Activated gamma-delta T cell treated with Interleukin-2 at 50 U/mL for 16 hours (primary cell): Measurements from ENCODE around the gene IQSEC1.

Experiments
- DNase-seq: peaks from one replicate; pipeline ENCODE4 v3.0.0-alpha.2; 2020

IQSEC1 gene

DNA sequence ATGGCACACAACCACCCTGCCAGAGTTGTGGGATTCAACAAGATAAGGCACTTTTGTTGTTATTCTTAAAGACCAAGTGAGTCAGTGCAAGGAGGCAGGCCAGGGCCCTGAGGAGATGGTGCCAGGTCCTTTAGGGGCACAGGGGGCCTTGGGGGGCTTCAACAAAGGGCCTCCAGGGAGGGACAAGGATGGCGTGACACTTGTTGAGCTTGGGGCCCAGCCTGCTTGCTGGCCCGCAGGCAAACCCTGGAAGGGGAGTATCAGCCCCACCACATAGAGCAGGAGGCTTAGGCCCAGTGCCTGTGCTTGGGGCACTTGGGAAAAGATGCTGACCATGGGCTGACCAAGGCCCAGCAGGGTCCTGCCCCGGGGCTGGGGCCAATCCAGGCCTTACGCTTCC, 5.5 kb downstream of the IQSEC1 start:
- no peak for DNase-seq

DNA sequence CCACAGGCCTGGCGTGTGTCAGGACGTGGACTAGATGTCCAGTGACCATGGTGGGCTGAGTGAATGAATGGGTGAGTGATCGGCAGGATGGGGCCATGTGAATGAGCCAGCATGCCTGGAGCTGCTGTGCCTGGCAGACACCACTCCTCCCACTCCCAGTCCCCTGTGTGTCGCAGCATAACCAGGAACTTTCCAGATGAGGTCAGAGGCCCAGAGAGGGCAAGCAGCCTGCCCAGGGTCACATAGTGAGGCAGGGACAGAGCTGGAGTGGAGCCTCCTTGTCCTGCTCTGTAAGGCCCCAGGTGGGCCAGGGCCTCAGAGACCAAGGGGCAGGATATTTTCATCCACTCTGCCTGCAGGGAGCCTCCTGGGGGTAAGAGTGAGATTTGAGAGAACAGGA, 6.4 kb downstream of the IQSEC1 start:
- no peak for DNase-seq

DNA sequence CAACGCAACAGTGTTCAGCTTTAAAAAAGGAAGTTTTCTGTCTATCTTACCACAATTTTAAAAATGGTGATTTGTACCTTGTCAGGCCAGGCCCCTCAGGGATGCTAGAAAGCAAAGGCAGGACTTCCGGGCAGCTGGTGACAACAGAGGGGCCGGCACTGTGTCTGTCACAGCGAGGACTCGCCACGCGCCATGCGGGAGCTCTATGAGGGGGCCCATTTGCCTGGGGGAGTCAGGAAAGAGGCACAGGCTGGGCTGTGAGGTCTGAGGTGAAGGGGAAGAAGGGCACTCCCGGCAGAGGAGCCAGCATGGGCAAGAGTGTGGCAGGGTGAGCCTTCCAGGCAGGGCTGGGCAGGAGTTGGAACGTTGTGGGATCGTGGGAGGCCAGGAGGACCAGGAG, 7.0 kb downstream of the IQSEC1 start:
- DNase-seq = no peak

DNA sequence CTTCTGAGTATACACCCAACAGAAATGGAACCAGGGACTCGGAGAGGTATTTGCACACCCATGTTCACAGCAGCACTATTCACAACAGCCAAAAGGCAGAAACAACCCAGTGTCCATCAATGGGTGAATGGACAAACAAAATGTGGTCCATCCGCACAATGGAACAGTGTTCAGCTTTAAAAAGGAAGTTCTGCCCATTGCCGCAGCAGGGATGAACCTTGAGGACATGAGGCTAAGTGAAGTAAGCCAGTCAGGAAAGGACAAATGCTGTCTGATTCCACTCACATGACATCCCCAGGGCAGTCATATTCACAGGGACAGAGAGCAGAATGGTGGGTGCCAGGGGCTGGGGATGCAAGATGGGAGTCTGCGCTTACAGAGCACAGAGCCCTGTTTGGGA, 7.5 kb downstream of the IQSEC1 start:
- no peak for DNase-seq

DNA sequence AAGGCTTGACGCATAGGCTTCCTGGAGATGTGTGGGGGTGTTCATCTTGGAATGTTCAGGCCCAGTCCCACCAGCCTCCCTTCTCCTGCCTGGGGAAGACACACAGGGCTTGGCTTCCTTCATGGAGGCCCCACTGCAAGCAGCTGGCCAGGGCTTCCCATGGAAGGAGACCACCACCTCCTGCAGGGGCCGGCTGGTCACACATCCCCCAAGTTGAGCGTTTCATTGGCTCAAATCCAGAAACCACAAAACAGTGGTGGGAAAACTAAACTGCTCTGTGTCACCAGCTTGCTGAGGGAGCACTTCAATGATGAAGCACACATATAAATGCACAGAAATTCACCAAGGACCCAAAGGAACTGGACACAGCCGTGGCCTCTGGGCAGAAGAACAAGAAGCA, 8.3 kb downstream of the IQSEC1 start:
- no peak for DNase-seq

DNA sequence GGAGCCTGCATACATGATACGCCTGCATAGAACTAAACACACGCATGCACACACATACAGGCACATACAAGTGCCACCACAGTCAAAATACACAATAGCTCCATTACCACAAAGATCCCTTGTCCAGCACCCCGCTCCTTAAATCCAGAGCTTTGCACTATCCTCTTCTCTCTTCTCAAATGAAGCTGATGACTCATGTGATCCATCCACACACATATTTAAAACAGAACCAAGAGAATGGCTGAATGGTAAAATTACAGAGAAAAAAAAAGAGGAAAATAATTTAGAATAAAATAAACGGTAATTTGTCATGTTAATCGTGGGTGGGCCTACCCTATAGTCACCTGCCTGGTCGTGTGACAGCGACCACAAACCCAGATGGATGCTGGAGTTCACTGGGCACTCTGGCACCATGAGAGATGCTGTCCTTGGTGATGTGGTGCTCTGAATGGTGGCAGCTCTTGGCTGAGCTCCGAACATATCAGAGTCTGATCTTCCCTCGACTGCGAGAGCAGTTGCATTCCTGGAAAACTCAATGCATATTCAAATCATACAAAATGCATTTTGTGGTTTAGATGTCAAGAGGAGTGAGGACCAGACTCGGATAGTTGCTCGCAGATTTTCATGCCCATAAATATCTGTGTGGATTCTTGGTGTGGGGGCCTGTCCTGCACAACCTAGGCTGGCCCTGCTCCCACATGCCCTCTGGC, 8.9 kb downstream of the IQSEC1 start:
- DNase-seq = no peak

DNA sequence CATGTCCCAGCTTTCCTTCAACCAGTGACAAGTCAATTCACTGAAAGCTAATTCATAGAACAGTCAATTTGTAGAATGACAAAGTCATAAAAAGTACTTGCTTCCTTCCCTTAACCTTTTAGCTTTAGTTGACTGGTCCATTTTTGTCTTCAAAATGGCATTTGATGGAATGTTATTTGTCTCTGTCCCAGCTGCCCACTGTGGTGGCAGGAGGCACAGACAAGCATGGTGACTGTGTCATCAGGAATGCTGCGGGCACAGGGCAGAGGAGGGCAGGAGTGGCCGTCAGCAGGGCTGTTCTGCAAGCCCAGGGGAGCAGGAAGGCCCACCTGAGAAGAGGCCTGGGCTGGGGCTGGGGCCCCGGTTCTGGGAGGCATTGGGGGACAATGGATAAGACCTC, 10.0 kb downstream of the IQSEC1 start:
- no peak for DNase-seq

DNA sequence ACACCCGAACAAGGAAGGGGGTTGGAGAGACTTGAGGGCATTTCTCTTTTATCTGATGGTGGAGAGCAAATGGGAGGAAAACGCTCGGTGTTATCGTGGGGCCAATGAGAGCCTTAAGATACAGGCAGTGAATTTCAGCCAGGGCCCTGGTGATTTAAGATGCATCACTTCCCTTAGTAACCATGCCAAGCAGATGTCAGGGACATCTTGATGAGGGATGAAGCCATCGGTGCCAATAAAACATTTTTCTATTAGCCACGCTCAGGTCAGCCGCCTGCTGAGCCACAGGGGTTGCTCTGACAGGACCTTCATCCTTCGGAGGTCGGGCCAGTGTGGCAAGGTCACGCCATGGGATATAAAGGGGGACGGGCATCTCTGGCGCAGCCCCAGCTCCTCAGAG, 10.6 kb downstream of the IQSEC1 start:
- no peak for DNase-seq

DNA sequence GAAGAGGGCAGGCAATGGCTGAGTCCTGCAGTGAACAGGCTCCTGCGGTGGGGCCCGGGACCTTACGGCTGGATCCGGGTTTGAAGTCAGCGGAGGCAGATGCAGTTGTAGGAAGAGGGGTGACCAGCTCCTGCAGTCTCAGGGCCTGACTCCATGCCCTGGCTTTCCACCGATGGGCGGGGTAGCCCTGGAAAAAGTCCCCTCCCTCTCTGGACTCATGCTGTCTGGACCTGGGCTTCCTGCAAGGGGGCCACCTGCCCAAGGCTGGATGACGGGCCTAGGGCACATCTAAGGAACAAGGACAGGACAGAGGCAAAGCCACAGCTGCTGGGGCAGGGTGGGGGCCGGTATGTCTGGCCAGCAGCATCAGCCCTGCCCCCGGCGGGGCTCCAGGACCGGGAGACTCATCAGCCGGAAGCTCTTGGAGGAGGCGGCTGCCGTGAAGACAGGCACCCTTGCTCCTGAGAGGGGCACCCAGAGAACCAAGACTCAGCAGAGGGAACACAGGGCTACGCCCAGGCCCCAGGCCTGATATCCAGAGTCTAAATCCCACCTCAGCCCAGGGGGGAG, 12.8 kb downstream of the IQSEC1 start:
- no peak for DNase-seq

DNA sequence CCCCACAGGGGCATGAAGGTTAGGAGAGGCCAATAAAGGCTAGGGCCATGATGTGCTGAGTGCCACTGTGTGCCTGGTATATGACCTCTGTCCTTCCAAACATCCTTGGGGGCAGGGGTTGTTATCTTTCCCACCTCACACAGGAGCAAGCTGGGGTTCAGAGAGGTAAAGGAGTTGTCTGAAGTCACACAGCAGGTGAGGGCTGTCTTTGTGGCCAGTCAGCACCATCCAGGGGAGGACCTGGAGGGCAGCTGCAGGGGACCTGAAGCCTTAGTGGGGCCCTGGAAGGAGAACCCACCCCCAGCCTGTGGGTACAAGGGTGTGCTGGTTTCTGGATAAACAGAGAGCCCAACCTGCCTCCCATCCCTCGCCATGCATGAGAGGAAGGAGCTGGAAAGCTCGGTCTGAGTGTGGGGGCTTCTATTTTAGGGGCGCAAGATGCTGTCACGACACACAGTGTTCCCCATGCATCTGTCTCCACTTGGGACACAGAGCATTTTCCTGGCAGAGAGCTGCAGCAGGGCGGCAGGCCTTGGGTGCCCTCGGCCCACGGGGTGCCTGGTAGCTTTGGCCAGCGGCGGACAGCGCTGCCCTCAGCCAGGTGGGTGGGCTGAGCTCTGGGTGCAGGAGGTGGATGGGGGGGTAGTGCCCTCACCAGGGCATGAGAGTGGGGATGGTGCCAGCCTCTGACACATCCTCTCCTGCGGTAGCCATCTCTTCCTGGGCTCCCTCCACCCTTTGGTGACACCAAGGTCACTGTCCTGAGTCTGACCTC, 14.7 kb downstream of the IQSEC1 start:
- DNase-seq = no peak

DNA sequence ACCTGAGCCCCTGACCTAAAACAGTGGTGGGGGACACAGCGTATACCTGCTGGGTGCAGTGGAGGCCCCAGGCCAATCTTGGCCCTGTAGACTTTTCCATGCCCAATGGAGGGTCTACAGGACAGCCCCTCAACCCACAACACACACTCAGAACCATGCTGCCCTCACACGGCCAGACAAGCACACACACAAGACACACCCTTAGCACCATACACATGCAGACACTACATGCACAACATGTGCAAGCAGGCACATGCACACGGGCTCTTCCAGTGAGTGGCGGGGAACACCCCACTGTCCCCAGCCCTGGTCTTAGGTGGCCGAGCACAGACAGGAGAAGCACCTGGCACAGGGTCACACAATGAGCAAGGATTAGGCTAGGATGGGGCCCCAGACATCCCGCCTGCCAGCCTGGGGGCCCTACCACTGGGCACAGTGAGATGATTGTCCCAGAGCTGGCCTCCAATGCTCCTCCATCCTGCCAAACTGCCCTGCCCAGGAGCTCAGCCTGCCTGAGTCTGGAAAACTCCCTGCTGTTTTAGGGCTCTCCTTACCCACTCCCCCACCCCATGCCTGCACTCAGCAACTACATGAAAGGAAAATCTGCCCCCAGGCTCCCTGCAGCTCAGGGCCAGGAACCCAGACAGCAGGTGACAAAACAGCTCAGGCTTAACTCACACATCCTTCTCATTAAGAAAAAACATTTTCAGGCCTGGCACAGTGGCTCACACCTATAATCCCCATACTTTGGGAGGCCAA, 15.8 kb downstream of the IQSEC1 start:
- no peak for DNase-seq

DNA sequence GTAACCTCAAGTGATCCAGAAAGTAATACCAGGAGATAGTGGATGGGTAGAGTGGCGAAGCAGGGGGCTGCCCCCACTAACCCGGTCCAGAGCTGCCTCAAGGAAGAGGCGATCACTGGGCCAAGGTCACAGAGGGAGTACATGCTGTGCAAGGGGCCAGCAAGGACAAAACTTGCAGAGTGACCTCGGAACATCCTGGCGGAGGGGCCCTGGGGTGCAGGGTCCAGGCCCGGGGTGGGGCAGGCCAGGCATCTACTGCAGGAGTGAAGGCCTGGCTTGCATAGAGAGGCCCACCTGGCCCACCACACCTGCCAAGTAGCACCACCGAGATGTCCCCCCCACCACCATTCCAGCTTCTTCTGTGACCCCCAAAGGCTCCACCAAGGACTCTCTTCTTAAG, 17.6 kb downstream of the IQSEC1 start:
- no peak for DNase-seq

DNA sequence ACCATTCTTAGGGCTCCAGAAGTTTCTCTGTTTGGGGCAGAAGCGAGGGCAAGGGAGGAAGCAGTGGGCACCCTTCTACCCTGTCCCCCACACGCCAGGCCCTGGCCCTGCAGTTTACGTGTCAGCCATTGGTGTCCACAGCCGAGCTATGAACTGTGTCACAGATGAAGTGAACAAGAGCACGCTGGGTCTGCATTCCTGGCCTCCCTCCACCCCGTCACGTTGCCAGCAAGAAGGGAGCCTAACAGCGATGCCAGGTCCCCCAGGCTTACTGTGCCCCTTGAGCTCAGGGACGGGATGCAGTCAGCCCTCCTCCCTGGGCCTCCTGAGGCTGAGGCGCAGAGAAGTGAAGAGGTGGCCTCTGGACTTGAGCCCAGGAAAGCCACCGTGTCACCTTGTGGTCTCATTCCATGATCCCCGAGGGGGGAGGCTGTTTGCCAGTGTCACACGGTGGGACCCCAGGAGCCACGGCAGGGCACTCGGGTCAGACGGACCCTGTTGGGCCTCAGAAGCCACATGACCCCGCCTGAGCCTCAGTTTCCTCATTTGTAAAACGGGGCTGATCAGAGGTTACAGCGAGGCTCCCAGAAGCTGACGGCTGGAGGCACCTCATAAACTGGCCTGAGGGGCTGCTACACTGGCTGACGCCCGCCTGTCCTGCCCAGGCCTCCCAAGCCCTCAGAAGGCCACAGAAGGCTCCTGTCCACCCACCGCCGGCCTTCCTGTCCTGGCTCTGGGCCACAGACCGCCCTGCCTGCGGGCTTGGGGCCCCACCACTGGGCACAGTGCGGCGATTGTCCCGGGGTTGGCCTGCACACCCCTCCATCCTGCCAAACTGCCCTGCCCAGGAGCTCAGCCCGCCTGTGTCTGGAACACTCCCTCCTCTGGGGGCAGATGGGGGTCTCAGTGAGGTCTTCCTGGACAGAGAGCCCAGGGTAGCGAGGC, 18.6 kb downstream of the IQSEC1 start:
- no peak for DNase-seq

DNA sequence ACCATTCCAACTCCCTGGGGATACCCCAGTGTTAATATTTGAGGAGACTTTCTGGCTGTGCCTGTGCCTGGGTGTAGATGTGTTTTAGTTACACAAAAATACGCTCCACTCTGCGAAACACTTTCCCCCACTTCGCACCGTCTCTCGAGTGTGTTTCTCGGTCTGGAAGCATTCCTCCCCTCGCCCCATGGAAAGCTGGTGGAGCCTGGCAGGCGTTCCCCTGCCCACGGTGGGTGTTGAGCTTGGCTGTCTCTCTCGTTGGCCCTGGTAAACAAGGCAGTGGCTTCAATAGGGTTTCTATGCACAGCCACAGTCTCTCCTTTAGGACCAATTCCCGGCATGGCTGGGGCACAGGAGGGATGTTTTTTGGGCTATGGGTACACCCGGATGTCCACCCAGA, 19.3 kb downstream of the IQSEC1 start:
- DNase-seq = no peak

DNA sequence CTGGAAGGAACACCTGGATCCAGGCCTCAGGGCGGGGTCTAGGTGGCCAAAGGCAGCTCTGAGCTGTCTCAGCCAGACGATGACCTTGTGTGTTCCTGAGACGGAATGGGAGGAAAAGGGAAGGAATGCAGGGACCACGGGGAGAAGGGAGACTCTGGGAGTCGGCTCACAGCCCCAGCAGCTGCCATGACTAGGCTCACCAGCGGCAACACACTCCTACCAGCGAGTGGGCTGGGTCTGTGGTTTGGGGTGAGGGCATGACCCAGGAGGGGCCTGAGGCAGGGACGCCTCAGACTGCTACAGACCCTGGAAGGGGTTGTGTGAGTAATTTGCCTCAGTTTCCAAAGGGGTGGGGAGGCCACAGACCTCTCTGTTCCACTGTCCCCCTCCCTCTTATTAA, 19.8 kb downstream of the IQSEC1 start:
- no peak for DNase-seq

DNA sequence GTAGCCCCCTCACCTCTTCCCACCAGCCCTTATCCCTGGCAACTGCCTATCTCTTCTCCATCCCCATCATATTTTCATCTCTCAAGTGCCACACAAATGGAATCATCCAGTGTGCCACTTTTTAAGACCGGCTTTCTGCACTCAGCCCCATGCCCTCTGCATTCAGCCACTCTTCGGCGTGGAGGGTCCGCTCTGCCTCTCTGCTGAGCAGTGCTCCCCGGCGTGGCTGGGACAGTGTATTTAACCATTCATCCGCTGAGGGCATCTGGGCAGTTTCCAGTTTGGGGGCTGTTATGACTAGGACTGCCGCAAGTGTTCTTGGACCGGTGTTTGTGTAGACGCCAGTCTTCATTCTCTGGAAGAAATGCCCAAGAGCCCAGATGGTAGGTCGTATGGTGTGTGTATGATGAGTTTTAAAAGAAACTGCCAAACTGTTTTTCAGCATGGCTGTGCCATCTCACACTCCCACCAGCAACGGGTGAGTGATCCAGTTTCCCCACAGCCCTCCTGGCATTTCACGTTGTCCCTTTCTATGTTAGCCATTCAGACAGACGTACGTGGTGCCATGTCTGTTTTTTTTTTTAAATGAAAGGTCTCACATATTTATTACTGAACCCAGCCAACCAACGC, 20.9 kb downstream of the IQSEC1 start:
- DNase-seq = no peak

DNA sequence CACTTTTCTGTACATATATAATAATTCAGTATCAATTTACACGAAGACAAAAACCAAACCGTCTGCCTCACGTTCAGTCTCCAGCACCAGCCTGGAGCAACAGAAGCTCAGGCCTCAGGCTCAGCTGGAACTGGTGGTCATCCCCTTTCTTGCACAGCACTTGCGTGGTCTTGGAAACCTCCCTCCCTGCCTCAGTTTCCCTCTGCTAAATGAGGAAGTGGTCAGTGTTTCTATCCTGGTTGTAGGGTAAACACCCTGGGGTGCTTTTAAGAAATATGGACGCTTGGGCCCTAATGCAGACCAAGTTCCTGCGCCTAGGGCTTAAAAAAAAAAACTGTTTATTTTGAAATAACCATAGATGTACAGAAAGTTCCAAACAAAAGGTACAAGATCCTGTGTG, 21.6 kb downstream of the IQSEC1 start:
- DNase-seq = no peak

DNA sequence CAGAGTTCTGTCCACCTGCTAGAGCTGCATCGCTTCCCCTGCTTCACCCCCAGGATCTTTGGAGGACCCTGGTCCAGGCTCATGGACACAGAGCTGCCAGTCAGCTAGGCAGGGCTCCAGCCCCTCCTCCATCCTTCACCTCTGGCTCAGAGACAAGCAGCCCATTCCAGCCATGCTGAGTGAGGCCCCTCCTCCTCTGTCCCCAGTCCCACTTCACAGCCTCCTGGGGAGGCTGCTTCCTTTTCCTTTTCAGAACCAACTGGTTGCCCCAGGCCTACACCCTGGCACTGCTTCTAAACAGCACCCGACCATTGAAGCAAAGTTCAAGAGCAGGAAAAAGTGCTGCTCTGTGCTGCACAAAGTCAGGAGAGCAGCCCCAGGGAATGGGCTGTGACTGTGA, 22.2 kb downstream of the IQSEC1 start:
- no peak for DNase-seq

DNA sequence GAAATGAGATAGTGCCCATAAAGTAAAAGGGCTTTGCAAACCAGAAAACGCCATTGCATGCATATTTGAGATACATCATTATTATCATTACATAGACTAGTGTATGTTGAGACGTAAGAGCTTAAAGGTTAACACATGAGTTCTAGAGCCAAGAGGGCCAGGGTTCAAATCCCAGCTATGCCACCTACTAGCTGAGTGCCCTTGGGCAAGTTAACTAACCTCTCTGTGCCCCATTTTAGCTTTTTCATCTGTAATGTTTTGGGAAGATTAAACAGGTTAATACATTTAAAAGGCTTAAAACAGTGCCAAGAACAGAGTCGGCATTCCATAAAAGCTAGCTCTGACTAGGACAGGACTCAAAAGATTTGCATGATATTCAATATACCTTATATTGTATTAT, 22.8 kb downstream of the IQSEC1 start:
- DNase-seq = no peak

DNA sequence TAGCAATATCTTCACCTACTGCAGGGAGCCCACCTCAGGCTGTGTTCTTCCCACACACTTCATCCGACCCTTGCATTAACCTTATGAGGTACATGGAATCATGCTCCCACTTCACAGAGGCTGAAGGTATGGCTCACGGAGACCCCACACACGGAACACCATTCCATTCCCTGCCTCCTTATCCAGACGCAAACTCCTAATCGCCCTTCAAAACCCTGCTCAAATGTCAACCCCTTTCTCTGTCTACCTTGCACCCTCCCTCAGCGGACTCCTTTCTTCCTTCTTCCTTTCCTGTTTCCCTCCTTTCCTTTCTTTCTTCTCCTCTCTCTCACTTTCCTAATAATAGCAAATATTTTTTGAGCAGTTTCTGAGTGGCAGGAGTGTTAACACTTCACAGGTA, 23.8 kb downstream of the IQSEC1 start:
- DNase-seq = no peak

DNA sequence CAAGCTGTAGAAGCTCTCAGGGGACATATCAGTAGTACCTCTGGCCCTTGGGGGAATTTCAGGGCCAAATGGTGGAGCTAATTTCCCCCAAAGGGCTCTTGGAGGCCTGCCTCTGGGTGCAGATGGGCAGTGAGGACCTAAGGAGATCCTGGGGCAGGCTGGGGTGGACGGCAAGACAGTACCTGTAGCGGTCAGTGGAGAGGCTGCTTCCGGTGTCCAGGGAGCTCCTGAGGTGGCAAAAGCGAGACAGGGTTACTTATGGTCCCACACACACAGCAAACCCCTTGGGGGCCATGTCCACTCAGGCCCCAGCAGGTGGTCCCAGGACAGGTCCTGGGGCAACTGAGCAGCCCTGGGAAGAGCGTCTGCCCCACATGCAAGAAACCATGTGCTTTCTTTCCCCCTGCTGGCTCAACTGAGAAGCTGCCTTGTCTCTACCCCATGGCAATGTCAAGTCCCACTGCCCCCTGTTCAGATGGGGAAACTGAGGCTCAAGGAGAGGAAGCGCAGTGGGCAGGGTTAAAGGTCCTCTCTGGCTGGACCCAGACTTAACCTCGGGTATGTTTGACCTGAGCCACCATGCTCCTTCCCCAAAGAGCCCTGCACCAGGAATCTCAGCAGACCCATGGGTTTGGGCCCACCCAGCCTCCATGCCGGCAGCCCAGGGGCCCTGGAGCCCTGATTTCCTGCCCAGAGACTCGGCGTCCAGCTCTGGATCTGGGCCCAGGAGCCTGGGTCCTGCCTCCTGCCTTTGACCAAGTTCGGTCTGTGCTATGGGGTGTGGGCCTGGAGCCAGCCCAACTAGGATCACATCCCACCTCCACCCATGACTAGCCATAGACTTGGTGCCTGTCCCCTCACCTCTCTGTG, 25.7 kb downstream of the IQSEC1 start:
- DNase-seq = no peak
